HepG2 (cell line): ENCODE results near the gene NSF. TPM values are rescaled to one million over a fixed set of nuclear protein-coding genes. Genes with fewer than 3 reads are reported as not detected.

Experiments used
- ASH2L ChIP-seq: fragments of 300-600, 200-600 bp; sonication (generic); IDR thresholded peaks from 2 replicates; pipeline ENCODE4 v1.7.0; 2017; ENCODE audit warnings: low read depth, mild to moderate bottlenecking, moderate library complexity, mixed read lengths, low read length; ENCODE audit not compliant: insufficient read length
- BCL6 ChIP-seq: IDR thresholded peaks from 2 replicates; pipeline ENCODE4 v1.6.1; 2016; ENCODE audit warnings: missing genetic modification reagents, missing compliant biosample characterization
- BHLHE40 ChIP-seq: IDR thresholded peaks from 2 replicates; pipeline ENCODE4 v1.6.1; 2011; ENCODE audit warnings: low read length, improper control_type of control experiment
- CBX5 ChIP-seq: sonication (generic); formaldehyde crosslinking; IDR thresholded peaks from 2 replicates; pipeline ENCODE4 v1.4.0; 2020; ENCODE audit warnings: missing genetic modification reagents, borderline replicate concordance
- CC2D1A ChIP-seq: sonication (generic); formaldehyde crosslinking; IDR thresholded peaks from 2 replicates; pipeline ENCODE4 v1.8.1; 2023; ENCODE audit warnings: mild to moderate bottlenecking, missing genetic modification reagents
- DMAP1 ChIP-seq: IDR thresholded peaks from 2 replicates; pipeline ENCODE4 v1.6.1; 2016
- DNMT1 ChIP-seq: sonication (generic); formaldehyde crosslinking; IDR thresholded peaks from 2 replicates; pipeline ENCODE4 v1.5.1; 2020; ENCODE audit warnings: mild to moderate bottlenecking, missing genetic modification reagents
- E2F1 ChIP-seq: sonication (generic); formaldehyde crosslinking; IDR thresholded peaks from 2 replicates; pipeline ENCODE4 v1.5.0; 2020; ENCODE audit warnings: missing genetic modification reagents
- GPBP1L1 ChIP-seq: sonication (generic); formaldehyde crosslinking; IDR thresholded peaks from 2 replicates; pipeline ENCODE4 v1.5.0; 2020; ENCODE audit warnings: mild to moderate bottlenecking, missing genetic modification reagents
- HOXA5 ChIP-seq: sonication (generic); formaldehyde crosslinking; IDR thresholded peaks from 2 replicates; pipeline ENCODE4 v1.4.0; 2020; ENCODE audit warnings: missing genetic modification reagents
- HOXD1 ChIP-seq: sonication (generic); formaldehyde crosslinking; IDR thresholded peaks from 2 replicates; pipeline ENCODE4 v1.5.0; 2020; ENCODE audit warnings: missing genetic modification reagents
- MLLT10 ChIP-seq: sonication (generic); formaldehyde crosslinking; IDR thresholded peaks from 2 replicates; pipeline ENCODE4 v1.4.0; 2020; ENCODE audit warnings: missing genetic modification reagents
- MTA1 ChIP-seq: sonication (generic); formaldehyde crosslinking; IDR thresholded peaks from 2 replicates; pipeline ENCODE4 v1.4.0; 2020; ENCODE audit warnings: missing genetic modification reagents, mild to moderate bottlenecking, borderline replicate concordance
- PHF21A ChIP-seq: sonication (generic); formaldehyde crosslinking; IDR thresholded peaks from 2 replicates; pipeline ENCODE4 v1.5.0; 2020; ENCODE audit warnings: mild to moderate bottlenecking, missing genetic modification reagents
- RBFOX2 ChIP-seq: fragments of 200-400 bp; formaldehyde crosslinking; IDR thresholded peaks from 2 replicates; pipeline ENCODE4 v1.6.1; 2017; ENCODE audit warnings: low read depth, mild to moderate bottlenecking, low read length
- SP2 ChIP-seq: sonication (generic); formaldehyde crosslinking; IDR thresholded peaks from 2 replicates; pipeline ENCODE4 v1.5.1; 2020; ENCODE audit warnings: mild to moderate bottlenecking, missing genetic modification reagents
- TARDBP ChIP-seq: sonication (generic); formaldehyde crosslinking; IDR thresholded peaks from 2 replicates; pipeline ENCODE4 v1.8.0; 2022; ENCODE audit warnings: mild to moderate bottlenecking, missing genetic modification reagents
- ZIK1 ChIP-seq: sonication (generic); formaldehyde crosslinking; IDR thresholded peaks from 2 replicates; pipeline ENCODE4 v1.5.0; 2020; ENCODE audit warnings: mild to moderate bottlenecking, low read depth, missing genetic modification reagents, borderline replicate concordance
- ZNF138 ChIP-seq: sonication (generic); formaldehyde crosslinking; IDR thresholded peaks from 2 replicates; pipeline ENCODE4 v1.5.0; 2020; ENCODE audit warnings: mild to moderate bottlenecking, low read depth, missing genetic modification reagents
- ZNF296 ChIP-seq: sonication (generic); formaldehyde crosslinking; conservative IDR thresholded peaks from 2 replicates; pipeline ENCODE4 v1.5.0; 2020; ENCODE audit warnings: mild to moderate bottlenecking, missing genetic modification reagents
- ZNF333 ChIP-seq: sonication (generic); formaldehyde crosslinking; IDR thresholded peaks from 2 replicates; pipeline ENCODE4 v1.4.0; 2020; ENCODE audit warnings: mild to moderate bottlenecking, missing genetic modification reagents, borderline replicate concordance
- ZNF367 ChIP-seq: sonication (generic); formaldehyde crosslinking; IDR thresholded peaks from 2 replicates; pipeline ENCODE4 v1.4.0; 2020; ENCODE audit warnings: missing genetic modification reagents, borderline replicate concordance
- ZNF441 ChIP-seq: sonication (generic); formaldehyde crosslinking; IDR thresholded peaks from 2 replicates; pipeline ENCODE4 v1.7.0; 2021; ENCODE audit warnings: missing genetic modification reagents, borderline replicate concordance
- ZNF556 ChIP-seq: sonication (generic); formaldehyde crosslinking; IDR thresholded peaks from 2 replicates; pipeline ENCODE4 v1.4.0; 2020; ENCODE audit warnings: mild to moderate bottlenecking, missing genetic modification reagents, borderline replicate concordance
- ZNF704 ChIP-seq: sonication (generic); formaldehyde crosslinking; IDR thresholded peaks from 2 replicates; pipeline ENCODE4 v1.8.1; 2023; ENCODE audit warnings: mild to moderate bottlenecking, inconsistent platforms, moderate library complexity, missing genetic modification reagents, borderline replicate concordance
- ZNF891 ChIP-seq: sonication (generic); formaldehyde crosslinking; IDR thresholded peaks from 2 replicates; pipeline ENCODE4 v1.5.0; 2020; ENCODE audit warnings: mild to moderate bottlenecking, missing genetic modification reagents
- polyA plus RNA-seq, 8 experiments: library from polyadenylated mRNA; depleted of rRNA in 3 of 8; stranded (reverse) in 7 of 8; unstranded in 1 of 8; fragments of >200 nt; fragmentation: Illumina TruSeq in 4 of 8; extraction: Trizol in 4 of 8; gene quantifications; 2 replicates each; pipeline versions ENCODE4 v1.2.1 to v1.2.3, GENCODE V29; 2011 to 2016; ENCODE audit warnings: low read depth in 4 of 8, missing spikeins in 1 of 8, mixed read lengths in 1 of 8; ENCODE audit not compliant: insufficient read depth in 1 of 8
- total RNA-seq, 5 experiments: library from RNA; depleted of rRNA; stranded (reverse); fragments of >200 nt; fragmentation: Illumina TruSeq; extraction: Trizol; gene quantifications; 2 replicates each; pipeline ENCODE4 v1.2.3, GENCODE V29; 2016; ENCODE audit warnings: low read depth in 1 of 5
- TF ChIP-seq, protein P1 (sequence below): IDR thresholded peaks from 2 replicates; pipeline ENCODE4 v1.6.1; 2016; ENCODE audit warnings: missing biosample characterization, missing genetic modification reagents, low read depth

Gene NSF
- total and polyA plus RNA-seq, 2 of the 13 experiments (the other 11 are each of a cell fraction or from before 2014, with no cell fraction given) = 21.9 to 37.8 TPM

GRCh38 chr17:46772475-46773220 is 182.2 kb downstream of the NSF start (continued):
- TF ChIP-seq ZNF441 (CRISPR knock-in tag) (no peak), ZNF367 (CRISPR knock-in tag) (no peak), TARDBP (CRISPR knock-in tag) (no peak), ZNF556 (no peak), HOXA5 (CRISPR knock-in tag) (no peak), E2F1 (no peak), BHLHE40 (no peak), SP2 (no peak), ZIK1 (no peak), ZNF704 (CRISPR knock-in tag) (0 out of 2 replicates have a peak, but pooled peaks have one; percentile 3), CC2D1A (CRISPR knock-in tag) (no peak), BCL6 (no peak), PHF21A (CRISPR knock-in tag) (no peak), MLLT10 (no peak), RBFOX2 (no peak), ZNF296 (0 out of 2 replicates have a peak, but pooled peaks have one; percentile 10), DMAP1 (CRISPR knock-in tag) (no peak), ASH2L (no peak), CBX5 (CRISPR knock-in tag) (no peak), GPBP1L1 (CRISPR knock-in tag) (no peak), DNMT1 (CRISPR knock-in tag) (no peak), HOXD1 (no peak), MTA1 (CRISPR knock-in tag) (no peak), ZNF138 (no peak), ZNF891 (peak; percentile 53; the same call in 1 of the 2 replicates), ZNF333 (CRISPR knock-in tag) (no peak)
- TF ChIP-seq, protein P1, sequence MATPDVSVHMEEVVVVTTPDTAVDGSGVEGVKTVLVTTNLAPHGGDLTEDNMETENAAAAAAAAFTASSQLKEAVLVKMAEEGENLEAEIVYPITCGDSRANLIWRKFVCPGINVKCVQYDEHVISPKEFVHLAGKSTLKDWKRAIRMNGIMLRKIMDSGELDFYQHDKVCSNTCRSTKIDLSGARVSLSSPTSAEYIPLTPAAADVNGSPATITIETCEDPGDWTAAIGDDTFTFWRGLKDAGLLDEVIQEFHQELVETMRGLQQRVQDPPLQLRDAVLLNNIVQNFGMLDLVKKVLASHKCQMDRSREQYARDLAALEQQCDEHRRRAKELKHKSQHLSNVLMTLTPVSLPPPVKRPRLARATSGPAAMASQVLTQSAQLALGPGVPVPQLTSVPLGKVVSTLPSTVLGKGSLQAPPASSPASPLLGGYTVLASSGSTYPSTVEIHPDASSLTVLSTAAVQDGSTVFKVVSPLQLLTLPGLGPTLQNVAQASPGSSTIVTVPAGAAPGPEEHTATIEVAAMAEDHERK (CRISPR knock-in tag) = no peak
